Measurements from ENCODE around the gene SRPRB.

Gene SRPRB

DNA sequence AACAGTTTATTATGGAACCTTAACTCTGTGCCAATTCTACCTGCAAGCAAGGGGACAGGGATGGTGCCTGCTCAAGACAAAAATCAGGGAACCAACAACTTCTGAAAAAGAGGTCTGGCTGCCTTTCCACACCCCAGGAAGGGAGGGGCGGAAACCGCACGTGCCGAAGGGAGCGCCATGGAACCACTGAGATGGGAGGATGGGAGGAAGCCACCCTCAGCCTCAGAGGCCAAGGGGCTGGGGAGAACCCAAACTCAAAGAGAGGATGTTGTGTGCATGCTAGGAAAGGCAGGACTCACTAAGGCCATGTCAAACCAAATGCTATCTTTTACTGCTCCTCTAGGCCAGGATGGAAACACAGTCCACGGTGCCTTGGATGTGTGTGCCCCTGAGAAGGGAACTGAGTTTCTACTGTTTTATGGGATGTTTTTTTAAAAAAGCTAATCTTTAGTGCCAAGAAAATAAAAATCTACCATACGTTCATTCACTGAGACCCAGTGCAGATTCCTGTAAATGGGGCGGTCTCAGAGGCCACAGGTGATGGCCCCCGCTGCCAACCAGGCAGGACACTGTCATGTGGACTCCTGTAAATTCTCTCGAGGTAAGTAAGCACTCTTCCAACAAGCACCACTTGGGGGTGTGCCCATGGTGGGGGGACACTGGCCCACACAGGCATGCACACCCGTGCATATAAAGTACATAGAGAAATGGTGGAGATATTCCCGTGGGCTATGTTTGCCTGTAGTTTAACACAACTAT lies 20.5 kb downstream of the SRPRB start:
- in situ Hi-C loops (cut with HindIII; ENCODE audit: low sequenced_read_pairs) = no loop called here

- in situ Hi-C loops (cut with HindIII; ENCODE audit: low sequenced_read_pairs) = no loop called here
Measured at GRCh38 chr3:133827136-133827535, 21.5 kb downstream of the SRPRB start.

- in situ Hi-C loops (cut with HindIII; ENCODE audit: low sequenced_read_pairs) = no loop called here
Measured at GRCh38 chr3:133827684-133828083, 22.1 kb downstream of the SRPRB start.

DNA sequence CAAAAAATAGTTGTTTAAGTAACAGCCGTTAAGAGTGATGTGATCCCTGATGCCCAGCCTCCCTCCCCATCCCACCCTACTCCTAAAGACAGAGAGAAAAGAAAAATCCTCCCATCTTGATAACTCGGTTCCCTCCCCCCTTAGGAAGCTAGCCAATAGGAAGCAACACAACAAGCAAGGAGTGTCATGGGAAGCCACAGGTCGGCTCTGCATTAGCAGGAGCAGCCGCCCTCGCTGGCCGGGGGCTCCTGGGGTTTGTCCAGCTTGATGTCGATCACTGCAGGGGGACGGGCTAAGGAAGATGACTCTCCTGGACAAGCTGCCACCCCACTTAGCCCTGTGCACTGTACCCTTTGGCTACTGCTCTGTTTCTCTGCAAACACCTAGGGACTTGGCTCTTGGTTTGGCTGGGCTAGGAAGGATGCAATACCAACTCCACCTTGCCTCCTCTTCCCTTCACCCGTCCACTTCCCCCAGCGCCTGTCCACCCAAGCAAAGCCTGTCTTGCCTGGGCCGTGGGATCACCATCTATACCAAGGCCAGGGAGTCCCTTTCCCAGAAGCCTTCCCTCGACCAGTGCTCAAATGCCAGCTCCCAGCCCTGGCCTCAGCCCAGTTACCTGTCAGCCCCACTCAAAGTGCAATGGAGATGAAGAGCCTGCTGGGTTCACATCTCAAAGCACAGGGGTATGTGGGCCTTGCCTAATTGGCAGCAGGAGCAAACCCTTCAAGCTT lies 23.1 kb downstream of the SRPRB start:
- in situ Hi-C loops (cut with HindIII; ENCODE audit: low sequenced_read_pairs) = no loop called here

GRCh38 chr3:133829310-133829707 lies 23.7 kb downstream of the SRPRB start:
- in situ Hi-C loops (cut with HindIII; ENCODE audit: low sequenced_read_pairs) = no loop called here

DNA sequence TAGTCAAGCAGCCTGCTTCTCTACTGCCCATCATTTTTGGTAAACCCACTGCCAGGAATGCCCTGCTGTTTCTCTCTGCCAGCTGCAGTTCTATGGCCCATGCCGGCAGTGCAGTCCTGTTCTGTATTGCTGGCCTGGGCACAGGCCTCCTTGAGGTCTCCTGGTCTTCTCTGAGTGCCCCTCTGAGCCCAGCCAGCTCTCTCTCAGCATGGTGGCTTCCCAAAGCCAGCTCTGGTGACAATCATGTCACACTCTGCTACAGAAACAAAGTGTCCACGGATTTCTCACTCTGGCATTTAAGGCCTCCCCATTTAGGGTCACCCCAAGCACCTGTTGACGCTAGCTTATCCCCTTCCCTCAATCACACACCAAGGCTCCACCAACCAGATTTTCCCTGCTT lies 24.5 kb downstream of the SRPRB start:
- in situ Hi-C loops (cut with HindIII; ENCODE audit: low sequenced_read_pairs) = no loop called here

DNA sequence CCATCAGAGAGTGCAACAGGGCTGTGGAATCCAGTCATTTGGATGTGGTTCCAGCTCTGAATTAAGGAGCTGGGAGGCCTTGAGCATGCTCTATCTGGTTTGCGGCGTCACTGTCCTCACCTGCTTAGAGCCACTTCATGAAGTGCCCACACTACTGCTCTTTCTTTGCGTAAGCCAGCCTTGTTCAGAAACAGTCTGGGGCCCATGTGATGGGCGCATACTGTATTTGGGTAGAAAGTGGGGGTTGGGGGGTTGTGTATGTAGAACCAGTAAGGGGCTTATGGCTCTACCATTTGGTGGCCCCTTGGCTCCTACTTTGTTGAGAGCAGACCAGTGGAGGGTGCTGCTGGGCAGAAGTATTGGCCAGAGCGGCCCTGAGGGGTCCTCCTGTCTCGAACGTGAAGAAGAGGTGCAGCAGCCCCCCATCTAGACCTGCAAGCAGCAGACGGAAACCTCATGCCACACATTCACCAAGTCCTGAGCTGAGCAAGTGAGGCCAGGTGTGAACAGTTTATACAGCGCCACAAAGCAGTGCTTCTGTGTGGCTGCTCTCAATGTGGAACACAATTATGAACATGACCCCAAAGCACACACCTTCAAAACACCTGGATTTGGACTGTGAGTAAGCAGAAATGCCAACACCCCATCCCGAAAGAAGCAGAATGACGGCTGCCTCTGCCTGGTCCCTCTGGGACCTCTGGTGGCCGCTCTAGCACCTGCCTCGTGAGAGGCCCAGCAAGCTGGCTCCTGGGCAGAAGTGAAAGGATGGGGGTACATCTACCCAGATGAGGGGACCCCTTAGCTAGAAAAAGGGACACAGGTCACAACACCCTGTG lies 26.6 kb downstream of the SRPRB start:
- in situ Hi-C loops (cut with HindIII; ENCODE audit: low sequenced_read_pairs) = no loop called here

DNA sequence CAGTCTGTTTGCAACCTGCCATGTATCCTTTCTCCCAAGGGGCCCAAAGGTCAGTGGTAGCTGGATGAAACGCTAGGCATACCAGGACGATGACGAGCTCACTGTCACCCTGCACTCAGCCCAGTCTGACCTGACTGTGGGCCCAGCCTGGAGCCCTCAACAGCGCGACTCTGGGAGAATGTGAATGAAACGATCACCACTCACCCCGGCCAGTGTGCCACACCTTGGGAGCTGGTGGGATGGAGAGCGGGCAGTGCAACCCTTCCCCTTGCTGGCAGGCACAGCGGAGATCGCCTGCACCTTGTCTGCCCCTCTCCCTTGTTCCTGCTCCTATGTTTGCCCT lies 27.2 kb downstream of the SRPRB start:
- in situ Hi-C loops (cut with HindIII; ENCODE audit: low sequenced_read_pairs) = no loop called here

DNA sequence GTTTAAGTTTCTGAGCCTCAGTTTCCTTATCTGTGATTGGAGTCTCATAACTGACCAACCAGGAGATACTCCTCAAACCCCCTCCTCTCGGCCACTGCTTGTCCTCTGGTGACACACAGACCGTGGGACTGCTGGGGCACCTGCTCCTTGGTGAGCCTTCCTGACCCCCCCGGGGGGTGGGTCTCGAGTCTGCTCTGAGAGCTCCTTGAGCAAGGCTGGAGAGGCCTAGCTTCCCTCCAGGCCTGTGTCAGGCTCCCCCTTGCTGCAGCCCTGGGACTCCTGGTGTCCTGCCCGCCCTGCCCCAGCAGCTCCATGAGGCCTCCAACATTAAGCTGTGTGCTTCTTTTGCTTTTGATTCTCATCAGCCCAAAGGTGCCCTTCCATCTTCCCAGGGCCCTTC lies 27.7 kb downstream of the SRPRB start:
- in situ Hi-C loops (cut with HindIII; ENCODE audit: low sequenced_read_pairs) = no loop called here

GRCh38 chr3:133833880-133834620 lies 28.4 kb downstream of the SRPRB start:
- in situ Hi-C loops (cut with HindIII; ENCODE audit: low sequenced_read_pairs) = no loop called here

DNA sequence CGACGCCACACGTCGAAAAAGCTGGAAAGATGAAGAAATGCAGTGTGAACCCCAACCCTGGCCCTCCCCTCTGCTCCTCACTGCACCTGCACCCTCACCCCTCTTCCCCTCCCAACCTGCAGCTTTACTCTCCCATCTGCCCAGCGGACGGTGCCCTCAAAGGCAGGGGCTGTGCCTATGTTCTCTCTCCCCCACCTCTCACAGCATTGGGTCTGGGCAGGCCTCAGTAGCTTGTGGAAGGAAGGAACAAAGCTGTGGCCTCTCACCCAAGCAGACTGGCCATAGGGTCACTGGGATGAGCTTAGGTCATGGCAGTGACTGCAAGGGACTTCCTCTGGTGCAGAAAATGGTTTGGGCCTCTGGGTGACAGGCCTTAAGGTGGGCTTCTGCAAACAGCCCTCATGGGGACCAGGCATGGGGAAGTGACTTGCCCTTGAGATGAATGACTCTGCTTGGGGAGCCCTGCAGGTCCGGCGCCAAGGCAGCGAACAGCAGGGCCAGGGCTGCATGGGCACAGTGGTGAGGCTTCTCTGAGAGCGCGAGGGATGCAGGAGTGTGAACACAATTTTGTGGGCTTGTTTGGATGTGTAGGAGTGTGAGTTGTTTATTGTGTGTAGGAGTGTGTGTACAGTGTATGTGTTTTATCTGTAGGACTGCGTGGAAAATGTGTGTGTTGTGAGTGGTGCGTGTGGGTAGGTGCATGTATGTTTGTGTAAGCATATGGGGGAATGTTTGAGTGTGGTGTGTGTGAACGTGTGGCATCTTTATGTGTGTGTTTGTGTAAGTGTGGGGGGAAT lies 29.2 kb downstream of the SRPRB start:
- in situ Hi-C loops (cut with HindIII; ENCODE audit: low sequenced_read_pairs) = no loop called here

GRCh38 chr3:133835418-133835743 lies 29.8 kb downstream of the SRPRB start:
- in situ Hi-C loops (cut with HindIII; ENCODE audit: low sequenced_read_pairs) = no loop called here

DNA sequence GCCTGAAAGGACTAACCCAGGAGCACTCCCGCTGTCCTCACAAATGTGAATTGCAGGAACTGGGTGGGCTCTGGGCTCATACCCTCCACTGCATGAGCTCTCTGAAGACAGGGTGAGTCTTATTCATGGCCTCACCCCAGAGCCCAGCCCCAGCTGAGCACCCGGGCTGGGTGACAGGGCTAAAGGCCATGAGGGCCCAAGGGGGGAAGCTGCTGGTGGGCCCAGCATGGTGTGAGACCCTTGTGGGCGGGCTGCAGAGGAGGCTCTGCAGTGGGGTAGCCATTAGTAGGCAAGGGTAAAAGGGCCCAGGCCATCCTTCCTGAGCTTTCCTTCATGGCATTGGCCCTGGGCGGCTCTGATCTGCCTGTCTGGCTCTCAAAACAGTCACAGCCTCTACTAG lies 30.3 kb downstream of the SRPRB start:
- in situ Hi-C loops (cut with HindIII; ENCODE audit: low sequenced_read_pairs) = no loop called here

GRCh38 chr3:133836497-133837158 lies 31.0 kb downstream of the SRPRB start:
- in situ Hi-C loops (cut with HindIII; ENCODE audit: low sequenced_read_pairs) = no loop called here

- in situ Hi-C loops (cut with HindIII; ENCODE audit: low sequenced_read_pairs) = no loop called here
Measured at GRCh38 chr3:133837487-133838295, 32.1 kb downstream of the SRPRB start.

GRCh38 chr3:133838296-133838789 lies 32.7 kb downstream of the SRPRB start:
- in situ Hi-C loops (cut with HindIII; ENCODE audit: low sequenced_read_pairs) = no loop called here

DNA sequence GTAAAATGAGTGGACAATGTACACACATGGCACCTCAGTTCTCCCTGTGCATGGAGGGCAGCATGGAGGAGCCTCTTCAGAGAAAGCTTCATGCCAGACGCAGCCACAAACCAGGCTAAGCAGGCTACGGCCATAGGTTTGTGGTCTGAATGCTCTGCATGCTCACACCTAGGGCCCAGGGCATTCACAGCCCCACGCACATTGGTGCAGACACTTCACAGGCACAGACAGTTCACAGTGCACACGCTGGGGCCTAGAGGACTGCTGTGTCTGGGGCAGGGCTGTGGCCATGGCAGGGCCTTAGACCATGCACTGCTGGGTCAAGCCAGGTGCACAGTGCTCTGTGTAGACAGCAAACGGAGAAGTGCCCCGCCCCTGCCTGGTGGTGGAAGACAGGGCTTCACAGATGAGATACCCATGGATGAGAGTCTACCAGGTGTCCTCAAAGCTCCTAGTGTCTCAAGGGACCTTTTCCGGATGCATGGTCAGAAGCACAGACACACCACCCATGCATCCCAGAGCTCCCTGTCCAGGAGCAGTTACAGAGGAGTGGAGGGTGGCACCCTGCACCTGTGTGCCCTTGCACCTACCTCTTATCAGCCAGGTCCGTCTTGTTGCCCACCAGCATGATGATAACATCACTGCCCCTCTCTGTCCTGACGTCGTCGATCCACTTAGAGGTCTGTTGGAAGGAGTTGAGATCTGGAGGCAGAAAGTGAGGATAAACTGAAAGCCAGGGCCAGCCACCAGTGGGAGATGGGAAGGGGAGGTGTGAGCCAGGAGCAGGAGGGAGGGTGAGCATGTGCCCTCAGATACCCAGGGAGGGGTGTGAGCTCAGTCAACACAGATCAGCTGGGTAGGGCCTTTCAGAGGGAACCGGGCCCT lies 33.5 kb downstream of the SRPRB start:
- in situ Hi-C loops (cut with HindIII; ENCODE audit: low sequenced_read_pairs) = no loop called here
